Uterus (tissue), 2 donors: ENCODE measurements around the gene FHOD1.

ENCODE experiments used
- POLR2A ChIP-seq, 2 donors: fragments of 450-650 bp; IDR thresholded peaks; one replicate each; pipeline ENCODE4 v1.6.1; 2016; ENCODE audit warnings: antibody characterized with exemption in 2 of 2, mild to moderate bottlenecking in 1 of 2, moderate library complexity in 1 of 2
- TF ChIP-seq, protein P1 (sequence below), 4 experiments: fragments of 200-600 bp in 2 of 4; fragments of 450-650 bp in 2 of 4; sonication (generic) in 2 of 4; IDR thresholded peaks; one replicate each; pipeline ENCODE4 v1.5.1; 2016 to 2019; ENCODE audit warnings: antibody characterized with exemption in 4 of 4, mild to moderate bottlenecking in 2 of 4, moderate library complexity in 1 of 4

DNA sequence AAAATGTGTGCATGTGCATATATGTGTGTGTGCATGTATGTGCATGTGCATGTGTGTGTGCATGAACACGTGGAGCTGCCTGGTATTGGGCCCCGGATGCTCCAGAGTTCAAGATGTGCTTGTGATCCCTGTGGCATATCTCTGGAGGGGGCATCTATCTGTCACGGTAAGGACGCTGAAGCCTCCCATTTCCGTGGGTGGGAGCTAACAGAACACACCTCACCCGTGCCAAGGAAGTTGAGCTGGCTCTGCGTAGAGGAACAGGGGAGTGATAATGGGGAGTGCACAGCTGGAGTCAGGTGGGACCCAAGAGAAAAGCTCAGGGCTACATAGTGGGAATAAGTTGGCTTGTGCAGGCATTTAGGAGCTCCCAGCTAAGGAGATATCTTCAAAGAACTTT, 35.6 kb downstream of the FHOD1 start:
- TF ChIP-seq, protein P1, sequence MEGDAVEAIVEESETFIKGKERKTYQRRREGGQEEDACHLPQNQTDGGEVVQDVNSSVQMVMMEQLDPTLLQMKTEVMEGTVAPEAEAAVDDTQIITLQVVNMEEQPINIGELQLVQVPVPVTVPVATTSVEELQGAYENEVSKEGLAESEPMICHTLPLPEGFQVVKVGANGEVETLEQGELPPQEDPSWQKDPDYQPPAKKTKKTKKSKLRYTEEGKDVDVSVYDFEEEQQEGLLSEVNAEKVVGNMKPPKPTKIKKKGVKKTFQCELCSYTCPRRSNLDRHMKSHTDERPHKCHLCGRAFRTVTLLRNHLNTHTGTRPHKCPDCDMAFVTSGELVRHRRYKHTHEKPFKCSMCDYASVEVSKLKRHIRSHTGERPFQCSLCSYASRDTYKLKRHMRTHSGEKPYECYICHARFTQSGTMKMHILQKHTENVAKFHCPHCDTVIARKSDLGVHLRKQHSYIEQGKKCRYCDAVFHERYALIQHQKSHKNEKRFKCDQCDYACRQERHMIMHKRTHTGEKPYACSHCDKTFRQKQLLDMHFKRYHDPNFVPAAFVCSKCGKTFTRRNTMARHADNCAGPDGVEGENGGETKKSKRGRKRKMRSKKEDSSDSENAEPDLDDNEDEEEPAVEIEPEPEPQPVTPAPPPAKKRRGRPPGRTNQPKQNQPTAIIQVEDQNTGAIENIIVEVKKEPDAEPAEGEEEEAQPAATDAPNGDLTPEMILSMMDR (IDR thresholded peaks at IDR 0.05), result no peak
- no peak for TF ChIP-seq POLR2A (IDR thresholded peaks at IDR 0.05)
